Large intestine (tissue), 3 donors: ENCODE measurements around the gene RBM34. TPM values are rescaled to one million over a fixed set of nuclear protein-coding genes. Genes with fewer than 3 reads are reported as not detected.
"Not testable (repeated sequence)": the region's sequence is repeated elsewhere in the genome, so short reads cannot be mapped to it uniquely, and the experiment has no call there.

Experiments
- DNase-seq, 2 donors: peaks; one replicate each; pipeline versions ENCODE4 v3.0.0 to v3.0.0-alpha.2; 2013
- H3K27ac ChIP-seq: one replicate; pipeline ENCODE4 v1.5.1; 2013; ENCODE audit warnings: low read length
- H3K27me3 ChIP-seq: 2 replicates; pipeline ENCODE4 v1.6.1; 2013; ENCODE audit warnings: low read length; ENCODE audit not compliant: control insufficient read depth, insufficient read depth
- H3K36me3 ChIP-seq: 2 replicates; pipeline ENCODE4 v1.6.1; 2013; ENCODE audit warnings: low read length; ENCODE audit not compliant: control insufficient read depth, insufficient read depth
- H3K4me1 ChIP-seq: one replicate; pipeline ENCODE4 v1.6.1; 2013; ENCODE audit warnings: low read length; ENCODE audit not compliant: control insufficient read depth, insufficient read depth
- H3K4me3 ChIP-seq: one replicate; pipeline ENCODE4 v1.5.1; 2013; ENCODE audit warnings: low read length
- H3K9me3 ChIP-seq: one replicate; pipeline ENCODE4 v1.6.1; 2013; ENCODE audit warnings: mild to moderate bottlenecking, low read depth, low read length, moderate library complexity; ENCODE audit not compliant: control insufficient read depth
- WGBS: methylation state at CpG from one replicate; pipeline ENCODE4 v1.1.5; 2013; ENCODE audit warnings: low lambda C conversion rate; ENCODE audit not compliant: insufficient coverage; 5-methylcytosine and 5-hydroxymethylcytosine counted together
- polyA plus RNA-seq: library from polyadenylated mRNA; unstranded; fragments of 120-200 nt; gene quantifications from one replicate; pipeline ENCODE4 v1.2.1, GENCODE V29; 2013

Gene RBM34
- polyA plus RNA-seq, 1 donor = 77.4 TPM

DNA sequence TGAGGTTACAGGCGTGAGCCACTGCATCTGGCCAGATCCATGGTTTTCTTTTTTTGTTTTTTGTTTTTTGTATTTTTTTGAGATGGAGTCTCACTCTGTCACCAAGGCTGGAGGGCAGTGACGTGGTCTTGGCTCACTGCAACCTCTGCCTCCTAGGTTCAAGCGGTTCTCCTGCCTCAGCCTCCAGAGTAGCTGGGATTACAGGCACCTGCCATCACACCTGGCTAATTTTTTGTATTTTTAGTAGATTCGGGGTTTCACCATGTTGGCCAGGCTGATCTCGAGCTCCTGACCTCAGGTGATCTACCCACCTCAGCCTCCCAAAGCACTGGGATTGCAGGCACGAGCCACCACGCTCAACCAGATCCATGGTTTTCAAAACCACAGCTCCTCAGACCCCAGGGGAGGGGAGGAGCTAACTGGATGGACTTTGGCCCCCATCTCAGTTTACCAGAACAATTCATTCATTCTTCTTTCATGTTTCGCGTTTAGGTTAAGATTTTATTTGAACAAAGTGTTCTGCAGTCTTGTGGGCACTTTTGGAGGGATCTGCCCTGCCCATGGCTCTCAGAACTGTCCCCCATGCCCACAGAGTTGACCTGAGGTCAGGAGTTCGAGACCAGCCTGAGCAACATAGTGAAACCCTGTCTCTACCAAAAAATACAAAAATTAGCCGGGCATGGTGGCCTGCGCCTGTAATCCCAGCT is 75.5 kb downstream of the RBM34 start:
- peaks cover 15% of the 10 kb centered on the region for H3K4me1 ChIP-seq
- not testable (repeated sequence) for H3K9me3 ChIP-seq, H3K4me3 ChIP-seq, H3K36me3 ChIP-seq, DNase-seq, H3K27ac ChIP-seq, H3K27me3 ChIP-seq
- no CpG with 5 or more reads among the region's 12 CpGs for WGBS

Other genes with a start within 250 kb of the RBM34 start
- 181 TPM for gene TOMM20, start 32.4 kb downstream of the RBM34 start, polyA plus RNA-seq
- 27.0 TPM for gene ARID4B, start 166.9 kb upstream of the RBM34 start, polyA plus RNA-seq
- gene GGPS1, start 167.3 kb upstream of the RBM34 start, polyA plus RNA-seq = 35.5 TPM
- gene TBCE, start 206.2 kb upstream of the RBM34 start, polyA plus RNA-seq = 28.8 TPM